Adrenal gland (tissue), 12 donors: ENCODE data around the gene PIEZO1. TPM values are rescaled to one million over a fixed set of nuclear protein-coding genes. Genes with fewer than 3 reads are reported as not detected.
A peak's percentile ranks its signal among the peaks of the same experiment; 100 is the strongest.

Source experiments
- DNase-seq, 7 donors: peaks; one replicate each; pipeline ENCODE4 v3.0.0-alpha.2; 2019 to 2020
- H3K27ac ChIP-seq, 5 donors: fragments of 200-600 bp; sonication (generic) in 4 of 5; 1 replicate in 3 of 5; 2 replicates in 2 of 5; pipeline versions ENCODE4 v1.5.1 to v1.8.0; 2016 to 2020; ENCODE audit warnings: mild to moderate bottlenecking in 1 of 5
- H3K27me3 ChIP-seq: fragments of 200-600 bp; 2 replicates; pipeline ENCODE4 v1.8.0; 2021
- H3K36me3 ChIP-seq, 2 donors: fragments of 200-600 bp; replicated peaks in 1 of 2; 1 replicate in 1 of 2; 2 replicates in 1 of 2; pipeline versions ENCODE4 v1.5.1 to v1.8.0; 2018 to 2022
- H3K4me1 ChIP-seq, 2 donors: fragments of 200-600 bp; replicated peaks in 1 of 2; 1 replicate in 1 of 2; 2 replicates in 1 of 2; pipeline versions ENCODE4 v1.5.1 to v1.8.0; 2018 to 2021
- H3K4me3 ChIP-seq, 4 donors: fragments of 200-600 bp; sonication (generic) in 3 of 4; one replicate each; pipeline ENCODE4 v1.5.1; 2016 to 2018
- H3K9me3 ChIP-seq, 3 donors: fragments of 200-600 bp; sonication (generic) in 1 of 3; replicated peaks in 1 of 3; 1 replicate in 2 of 3; 2 replicates in 1 of 3; pipeline versions ENCODE4 v1.5.1 to v1.8.0; 2016 to 2021
- CTCF ChIP-seq, 6 experiments: fragments of 450-650 bp in 4 of 6; fragments of 200-600 bp in 2 of 6; sonication (generic) in 1 of 6; IDR thresholded peaks; 1 replicate in 5 of 6; 2 replicates in 1 of 6; pipeline versions ENCODE4 v1.5.1 to v1.8.0; 2016 to 2021; ENCODE audit warnings: antibody characterized with exemption in 6 of 6, mild to moderate bottlenecking in 2 of 6, moderate library complexity in 1 of 6
- POLR2A ChIP-seq, 2 donors: fragments of 450-650 bp; IDR thresholded peaks; one replicate each; pipeline ENCODE4 v1.6.1; 2017; ENCODE audit warnings: antibody characterized with exemption in 2 of 2, mild to moderate bottlenecking in 2 of 2, moderate library complexity in 1 of 2
- WGBS, 4 donors: extraction: QIAGEN DNeasy Blood & Tissue Kit in 2 of 4; methylation state at CpG; one replicate each; pipeline versions ENCODE4 v1.1.5 to v1.1.7; 2013 to 2017; 5-methylcytosine and 5-hydroxymethylcytosine counted together
- intact Hi-C, 2 donors: fragments of 100-400 bp; cut with DNase I; formaldehyde crosslinking; loops; one replicate each; pipeline versions ENCODE4 v1.14.1 to v1.15.0; 2022 to 2023
- polyA plus RNA-seq, 3 donors: library from polyadenylated mRNA; stranded (reverse); fragments of 200-250 nt in 2 of 3; fragments of 350-450 nt in 1 of 3; fragmentation: Illumina TruSeq in 1 of 3; extraction: RNeasy Lipid Tissue Mini Kit (QIAGEN cat#74804) in 1 of 3; gene quantifications; one replicate each; pipeline ENCODE4 v1.2.3, GENCODE V29; 2013 to 2014
- total RNA-seq, 9 donors: library from RNA; depleted of rRNA in 4 of 9; stranded (reverse); fragments of >200 nt in 4 of 9; fragments of 120-200 nt in 1 of 9; fragmentation: NEBNext Ultra II Directional in 1 of 9; extraction: Animal tissue kit (Norgen Biotek cat#: 25700) in 1 of 9; gene quantifications; one replicate each; pipeline versions ENCODE4 v1.1.0 to v1.2.4, GENCODE V29; 2013 to 2023
- donor health status: healthy with polysubstance abuse.
- donor health status: Bipolar disorder and iron deficiency.
- donor health status: DM: yes; HTN: yes; CAD: no.
- donor health status: DM: no; HTN: no; CAD: no.
- donor health status: DM: no; HTN: no; CAD: no.
- donor health status: DM: yes; HTN: yes; CAD: no.

The PIEZO1 gene
- total and polyA plus RNA-seq, 12 donors = 7.9 to 327 (median 92.4) TPM

DNA sequence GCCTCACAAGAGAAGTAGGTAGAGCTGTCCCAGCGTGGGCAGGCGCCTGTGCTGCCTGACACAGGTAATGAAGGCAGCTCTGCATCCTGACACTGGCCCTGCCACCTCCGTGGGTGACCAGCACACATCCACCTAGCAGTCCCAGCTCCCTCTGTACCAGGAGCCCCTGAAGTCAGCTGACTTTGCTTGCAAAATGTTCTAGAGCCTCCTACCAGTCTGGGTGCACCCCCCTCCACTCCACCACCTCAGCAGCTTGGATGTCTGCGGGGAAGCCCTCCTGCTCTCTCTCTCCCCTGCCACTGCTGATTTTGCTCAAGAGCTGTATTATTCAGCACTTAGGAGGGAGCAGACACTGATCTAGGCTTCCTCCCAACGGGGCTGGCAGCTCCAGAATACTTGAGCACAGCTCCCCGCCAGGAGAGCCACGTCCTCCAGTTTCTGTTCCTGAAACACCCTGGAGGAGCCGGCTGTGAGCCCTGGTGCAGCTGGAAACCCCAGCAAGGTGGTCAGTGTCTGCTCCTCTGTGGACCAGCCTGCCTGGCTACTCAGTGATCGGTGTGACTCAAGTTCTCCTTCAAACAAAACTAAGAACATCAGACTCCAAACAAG, 79.8 kb downstream of the PIEZO1 start:
- peak in 4 of 7 donors; percentile 51 to 63 (median 54) for DNase-seq
- peaks cover 0 to 1% of the 10 kb centered on the region in 2 donors for H3K36me3 ChIP-seq
- intact Hi-C loops = no loop called here
- WGBS, 4 donors = 13 to 41% (median 33%) methylated on average over 5 to 9 of the region's 9 CpGs
- peaks cover 29 to 52% of the 10 kb centered on the region in 2 donors for H3K4me1 ChIP-seq
- H3K4me3 ChIP-seq = peak overlapping the region; percentile 16 to 98 (median 63)
- no peak for TF ChIP-seq CTCF (IDR thresholded peaks at IDR 0.05)
- peak in 1 of 2 donors; percentile 37 for TF ChIP-seq POLR2A (IDR thresholded peaks at IDR 0.05)
- peak overlapping the region in 4 of 5 donors; percentile 22 to 97 (median 56) for H3K27ac ChIP-seq
- H3K9me3 ChIP-seq = no peaks in the 10 kb centered on the region
- no peaks in the 10 kb centered on the region for H3K27me3 ChIP-seq

- no peak overlapping the region for H3K4me3 ChIP-seq
- no peaks in the 10 kb centered on the region for H3K9me3 ChIP-seq
- H3K4me1 ChIP-seq = peaks cover 29 to 54% of the 10 kb centered on the region in 2 donors
- intact Hi-C loops = no loop called here
- DNase-seq = peak in 3 of 7 donors; percentile 54 to 72 (median 56)
- peaks cover 0 to 16% of the 10 kb centered on the region in 2 donors for H3K36me3 ChIP-seq
- peak overlapping the region in 4 of 5 donors; percentile 19 to 97 (median 65) for H3K27ac ChIP-seq
- TF ChIP-seq POLR2A (IDR thresholded peaks at IDR 0.05) = no peak
- no peak for TF ChIP-seq CTCF (IDR thresholded peaks at IDR 0.05)
- 45 to 78% (median 63%) methylated on average over 2 to 26 of the region's 26 CpGs for WGBS, 4 donors
- no peaks in the 10 kb centered on the region for H3K27me3 ChIP-seq
Observed at GRCh38 chr16:88703486-88704309, 81.3 kb downstream of the PIEZO1 start.

DNA sequence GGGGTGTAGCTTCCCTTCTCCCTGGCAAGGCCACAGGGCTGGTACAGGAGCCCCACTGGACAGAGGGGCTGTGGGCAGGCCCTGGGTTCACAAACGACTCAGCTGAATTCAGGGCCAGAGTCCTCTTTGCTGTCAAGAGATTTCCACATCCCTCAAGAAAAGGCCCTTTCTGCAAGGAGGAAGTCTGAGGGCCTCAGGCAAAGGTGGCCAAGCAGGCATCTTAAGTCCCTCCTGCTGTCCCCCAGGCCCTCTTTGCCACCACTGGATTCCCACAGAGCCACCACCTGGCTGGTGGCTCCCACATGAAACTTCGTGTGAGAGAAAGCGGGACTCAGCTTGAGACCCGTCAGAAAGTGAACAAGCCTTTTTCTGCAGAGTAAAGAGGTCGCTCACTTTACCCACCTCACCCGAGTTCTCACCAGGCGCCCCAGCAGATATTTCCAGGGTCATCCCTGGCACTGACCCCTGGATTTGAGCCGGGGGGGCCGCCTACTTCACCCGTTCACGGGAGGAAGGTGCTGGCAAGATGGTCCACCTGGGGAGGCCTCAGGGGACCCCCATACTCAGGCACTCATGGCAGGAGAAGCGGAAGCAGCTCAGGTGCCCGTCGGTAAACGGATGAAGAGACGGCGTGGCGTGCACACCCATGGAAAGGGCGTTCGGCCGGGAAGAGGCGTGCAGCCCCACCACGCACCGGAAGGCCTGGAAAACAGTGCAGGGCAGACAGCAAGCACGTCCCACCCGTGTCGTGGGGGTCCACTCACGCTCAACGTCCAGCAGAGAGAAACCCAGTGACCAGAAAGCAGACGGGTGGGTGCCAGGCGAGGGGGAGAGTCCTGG, 82.4 kb downstream of the PIEZO1 start:
- Histone ChIP-seq H3K4me1 (peaks cover 28 to 52% of the 10 kb centered on the region in 2 donors), H3K4me3 (no peak overlapping the region), H3K36me3 (peaks cover 0 to 27% of the 10 kb centered on the region in 2 donors), H3K9me3 (no peaks in the 10 kb centered on the region), H3K27ac (peak overlapping the region in 3 of 5 donors; percentile 19 to 80 (median 74)), H3K27me3 (no peaks in the 10 kb centered on the region)
- no peak for DNase-seq
- WGBS, 4 donors = 75 to 87% (median 82%) methylated on average over 21 to 31 of the region's 31 CpGs
- no peak for TF ChIP-seq CTCF (IDR thresholded peaks at IDR 0.05)
- TF ChIP-seq POLR2A (IDR thresholded peaks at IDR 0.05) = no peak
- intact Hi-C loops = no loop called here
